K562 (cell line): ENCODE measurements around the gene LAMP1. TPM values are rescaled to one million over a fixed set of nuclear protein-coding genes. Genes with fewer than 3 reads are reported as not detected.
A peak's percentile ranks its signal among the peaks of the same experiment; 100 is the strongest.

Source experiments
- AFF4 ChIP-seq: sonication (generic); formaldehyde crosslinking; IDR thresholded peaks from 2 replicates; pipeline ENCODE4 v1.8.0; 2023; ENCODE audit warnings: mild to moderate bottlenecking, missing genetic modification reagents
- CHCHD3 ChIP-seq: fragments of 250-450 bp; sonication (Bioruptor Pico); IDR thresholded peaks from 2 replicates; pipeline ENCODE4 v2.1.2; 2022; ENCODE audit warnings: mild to moderate bottlenecking
- CREB1 ChIP-seq, 2 experiments: sonication (generic) in 1 of 2; formaldehyde crosslinking in 1 of 2; IDR thresholded peaks; 2 replicates each; pipeline versions ENCODE4 v1.6.1 to v1.8.0; 2012 to 2022; ENCODE audit warnings: inconsistent platforms in 1 of 2, mild to moderate bottlenecking in 1 of 2, missing genetic modification reagents in 1 of 2, moderate library complexity in 1 of 2
- E2F4 ChIP-seq: sonication (generic); formaldehyde crosslinking; IDR thresholded peaks from 2 replicates; pipeline ENCODE4 v1.8.0; 2022; ENCODE audit warnings: mild to moderate bottlenecking, low read depth, missing genetic modification reagents
- ELF2 ChIP-seq: fragments of 250-450 bp; sonication (Bioruptor Pico); IDR thresholded peaks from 2 replicates; pipeline ENCODE4 v1.5.0; 2021; ENCODE audit warnings: mild to moderate bottlenecking
- FOXP1 ChIP-seq: sonication (generic); formaldehyde crosslinking; IDR thresholded peaks from 2 replicates; pipeline ENCODE4 v1.8.0; 2022; ENCODE audit warnings: mild to moderate bottlenecking, missing genetic modification reagents
- GTF2F1 ChIP-seq: IDR thresholded peaks from 2 replicates; pipeline ENCODE4 v1.6.1; 2011; ENCODE audit warnings: low read depth, low read length, improper control_type of control experiment
- HMGN3 ChIP-seq: IDR thresholded peaks from 2 replicates; pipeline ENCODE4 v1.6.1; 2011; ENCODE audit warnings: borderline replicate concordance, low read depth, mild to moderate bottlenecking, mixed read lengths, low read length; ENCODE audit not compliant: insufficient read length; ENCODE audit errors: extremely low read depth
- HNRNPH1 ChIP-seq: fragments of 200-400 bp; formaldehyde crosslinking; optimal IDR thresholded peaks from 2 replicates; pipeline ENCODE3; 2017; ENCODE audit warnings: low read depth, mild to moderate bottlenecking, low read length, moderate library complexity
- POLR2A ChIP-seq: fragments of 450-650 bp; conservative IDR thresholded peaks from 2 replicates; pipeline ENCODE4 v1.6.1; 2016
- PTRF ChIP-seq: fragments of 450-650 bp; IDR thresholded peaks from 2 replicates; pipeline ENCODE4 v1.6.1; 2016; ENCODE audit warnings: mild to moderate bottlenecking, missing genetic modification characterization, missing compliant biosample characterization
- TAL1 ChIP-seq: fragments of 450-650 bp; IDR thresholded peaks from 2 replicates; pipeline ENCODE4 v1.6.1; 2016; ENCODE audit warnings: mild to moderate bottlenecking
- TCF7 ChIP-seq: sonication (generic); IDR thresholded peaks from 2 replicates; pipeline ENCODE4 v1.6.1; 2016; ENCODE audit warnings: antibody characterized with exemption, borderline replicate concordance
- TRIM24 ChIP-seq, 2 experiments: fragments of 450-650 bp; IDR thresholded peaks; 2 replicates each; pipeline ENCODE4 v1.6.1; 2016
- TRIM28 ChIP-seq: fragments of 450-650 bp; IDR thresholded peaks from 2 replicates; pipeline ENCODE4 v1.6.1; 2017
- XRCC3 ChIP-seq: fragments of 450-650 bp; IDR thresholded peaks from 2 replicates; pipeline ENCODE4 v1.6.1; 2017; ENCODE audit warnings: mild to moderate bottlenecking, moderate library complexity
- YBX1 ChIP-seq: fragments of 450-650 bp; IDR thresholded peaks from 2 replicates; pipeline ENCODE4 v1.7.1; 2016; ENCODE audit warnings: mild to moderate bottlenecking
- ZNF143 ChIP-seq: sonication (generic); formaldehyde crosslinking; IDR thresholded peaks from 2 replicates; pipeline ENCODE4 v1.9.0; 2022; ENCODE audit warnings: mild to moderate bottlenecking, missing genetic modification reagents
- ZNF146 ChIP-seq: IDR thresholded peaks from one replicate; pipeline ENCODE4 v1.6.1; 2018; ENCODE audit warnings: missing compliant biosample characterization; ENCODE audit not compliant: unreplicated experiment
- polyA plus RNA-seq, 8 experiments: library from polyadenylated mRNA; depleted of rRNA in 4 of 8; stranded (reverse) in 5 of 8; unstranded in 3 of 8; fragments of >200 nt; fragmentation: Nextera tagmentation in 2 of 8; fragmentation: Illumina TruSeq in 1 of 8; extraction: Ambion mirVana in 2 of 8; extraction: Trizol in 1 of 8; gene quantifications; 2 replicates each; pipeline versions ENCODE4 v1.2.1 to v1.2.3, GENCODE V29; 2011 to 2014; ENCODE audit warnings: inconsistent platforms in 1 of 8, missing spikeins in 1 of 8
- total RNA-seq, 7 experiments: library from RNA; depleted of rRNA in 6 of 7; stranded (reverse); fragments of >200 nt in 6 of 7; fragmentation: Illumina TruSeq in 2 of 7; extraction: Trizol in 2 of 7; gene quantifications; 2 replicates each; pipeline versions ENCODE4 v1.2.1 to v1.2.3, GENCODE V29; 2011 to 2021; ENCODE audit warnings: low replicate concordance in 1 of 7
- TF ChIP-seq, protein P1 (sequence below): fragments of 150-350 bp; conservative IDR thresholded peaks from 2 replicates; pipeline ENCODE4 v1.6.1; 2014; ENCODE audit warnings: low read length
- TF ChIP-seq, protein P2 (sequence below): fragments of 450-650 bp; formaldehyde crosslinking; conservative IDR thresholded peaks from 2 replicates; pipeline ENCODE4 v1.4.0; 2022; ENCODE audit warnings: mild to moderate bottlenecking, missing genetic modification characterization

Gene LAMP1
- total and polyA plus RNA-seq, 9 of the 15 experiments (the other 6 are each of a cell fraction or from before 2014, with no cell fraction given): 2.2 to 70.1 (median 30.5) TPM

- TF ChIP-seq AFF4 (CRISPR knock-in tag) (peak; percentile 59; the same call in 1 of the 2 replicates), YBX1 (no peak), TRIM28 (no peak), TCF7 (0 out of 2 replicates have a peak, but pooled peaks have one; percentile 12), CREB1 (IDR thresholded peaks at IDR 0.05) (peak; percentile 78), CREB1 (CRISPR knock-in tag; IDR thresholded peaks at IDR 0.05) (peak; percentile 87), ZNF146 (CRISPR knock-in tag) (peak; percentile 11), PTRF (tag) (no peak), POLR2A (peak; percentile 72), XRCC3 (no peak), TAL1 (no peak), CHCHD3 (no peak), ELF2 (CRISPR knock-in tag) (peak; percentile 61; the same call in 1 of the 2 replicates), FOXP1 (peak; percentile 98), HMGN3 (peak; percentile 92), E2F4 (CRISPR knock-in tag) (no peak), HNRNPH1 (no peak), GTF2F1 (no peak), TRIM24 (IDR thresholded peaks at IDR 0.05) (peak; percentile 45 to 73; a peak in 2 of 4 replicates), ZNF143 (no peak)
- TF ChIP-seq, protein P1, sequence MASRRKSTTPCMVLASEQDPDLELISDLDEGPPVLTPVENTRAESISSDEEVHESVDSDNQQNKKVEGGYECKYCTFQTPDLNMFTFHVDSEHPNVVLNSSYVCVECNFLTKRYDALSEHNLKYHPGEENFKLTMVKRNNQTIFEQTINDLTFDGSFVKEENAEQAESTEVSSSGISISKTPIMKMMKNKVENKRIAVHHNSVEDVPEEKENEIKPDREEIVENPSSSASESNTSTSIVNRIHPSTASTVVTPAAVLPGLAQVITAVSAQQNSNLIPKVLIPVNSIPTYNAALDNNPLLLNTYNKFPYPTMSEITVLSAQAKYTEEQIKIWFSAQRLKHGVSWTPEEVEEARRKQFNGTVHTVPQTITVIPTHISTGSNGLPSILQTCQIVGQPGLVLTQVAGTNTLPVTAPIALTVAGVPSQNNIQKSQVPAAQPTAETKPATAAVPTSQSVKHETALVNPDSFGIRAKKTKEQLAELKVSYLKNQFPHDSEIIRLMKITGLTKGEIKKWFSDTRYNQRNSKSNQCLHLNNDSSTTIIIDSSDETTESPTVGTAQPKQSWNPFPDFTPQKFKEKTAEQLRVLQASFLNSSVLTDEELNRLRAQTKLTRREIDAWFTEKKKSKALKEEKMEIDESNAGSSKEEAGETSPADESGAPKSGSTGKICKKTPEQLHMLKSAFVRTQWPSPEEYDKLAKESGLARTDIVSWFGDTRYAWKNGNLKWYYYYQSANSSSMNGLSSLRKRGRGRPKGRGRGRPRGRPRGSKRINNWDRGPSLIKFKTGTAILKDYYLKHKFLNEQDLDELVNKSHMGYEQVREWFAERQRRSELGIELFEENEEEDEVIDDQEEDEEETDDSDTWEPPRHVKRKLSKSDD: peak; percentile 84; the same call in 1 of the 2 replicates
- TF ChIP-seq, protein P2, sequence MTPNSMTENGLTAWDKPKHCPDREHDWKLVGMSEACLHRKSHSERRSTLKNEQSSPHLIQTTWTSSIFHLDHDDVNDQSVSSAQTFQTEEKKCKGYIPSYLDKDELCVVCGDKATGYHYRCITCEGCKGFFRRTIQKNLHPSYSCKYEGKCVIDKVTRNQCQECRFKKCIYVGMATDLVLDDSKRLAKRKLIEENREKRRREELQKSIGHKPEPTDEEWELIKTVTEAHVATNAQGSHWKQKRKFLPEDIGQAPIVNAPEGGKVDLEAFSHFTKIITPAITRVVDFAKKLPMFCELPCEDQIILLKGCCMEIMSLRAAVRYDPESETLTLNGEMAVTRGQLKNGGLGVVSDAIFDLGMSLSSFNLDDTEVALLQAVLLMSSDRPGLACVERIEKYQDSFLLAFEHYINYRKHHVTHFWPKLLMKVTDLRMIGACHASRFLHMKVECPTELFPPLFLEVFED (CRISPR knock-in tag): 0 out of 2 replicates have a peak, but pooled peaks have one; percentile 44
Measured at GRCh38 chr13:113296823-113297369, at the start of gene LAMP1 (continued).
